CD4-positive, alpha-beta T cell treated with Interleukin-21 for 1 hour (primary cell): Measurements from ENCODE around the gene CORO1A.
"Not testable (repeated sequence)": the region's sequence is repeated elsewhere in the genome, so short reads cannot be mapped to it uniquely, and the experiment has no call there.

ENCODE experiments used
- DNase-seq: peaks from one replicate; pipeline ENCODE4 v3.0.0-alpha.2; 2020

The CORO1A gene

GRCh38 chr16:30206252-30206651 lies 22.9 kb downstream of the CORO1A start:
- DNase-seq: not testable (repeated sequence)

- not testable (repeated sequence) for DNase-seq
Observed at GRCh38 chr16:30207063-30207704, 23.8 kb downstream of the CORO1A start.

GRCh38 chr16:30209032-30209431 lies 25.6 kb downstream of the CORO1A start:
- not testable (repeated sequence) for DNase-seq

- DNase-seq: not testable (repeated sequence)
Observed at GRCh38 chr16:30211414-30211813, 28.0 kb downstream of the CORO1A start.

- not testable (repeated sequence) for DNase-seq
Observed at GRCh38 chr16:30217082-30217481, 33.7 kb downstream of the CORO1A start.
